SK-N-MC (cell line): Measurements from ENCODE around the gene TXNRD2.

ENCODE experiments used
- EZH2 ChIP-seq: fragments of 200-600 bp; sonication (generic); IDR thresholded peaks from one replicate; pipeline ENCODE4 v1.6.1; 2017; ENCODE audit warnings: antibody characterized with exemption
- POLR2AphosphoS5 ChIP-seq: IDR thresholded peaks from 2 replicates; pipeline ENCODE4 v1.6.1; 2012; ENCODE audit warnings: mild to moderate bottlenecking, low read depth, low read length, borderline replicate concordance

- no peak for TF ChIP-seq EZH2
- TF ChIP-seq POLR2AphosphoS5, result no peak
Observed at GRCh38 chr22:19852177-19852781, 89.3 kb downstream of the TXNRD2 start.
